Activated CD4-positive, alpha-beta T cell treated with anti-CD3 and anti-CD28 coated beads for 36 hours (primary cell): ENCODE data around the gene GPSM3. TPM values are rescaled to one million over a fixed set of nuclear protein-coding genes. Genes with fewer than 3 reads are reported as not detected.
"Not testable (repeated sequence)": the region's sequence is repeated elsewhere in the genome, so short reads cannot be mapped to it uniquely, and the experiment has no call there.

Experiments
- ATAC-seq: fragments of 200-7000 bp; cut with Tn5 transposase; one replicate; pipeline ENCODE4 v1.10.0; 2021; ENCODE audit warnings: mild to moderate bottlenecking, moderate library complexity
- CTCF ChIA-PET: fragments of 350-600 bp; sonication (Branson Sonifier 250); formaldehyde crosslinking; loops from one replicate; lab custom pipeline; 2021; ENCODE audit warnings: antibody characterized with exemption; lab: Charles Lee
- POLR2A ChIA-PET: fragments of 350-600 bp; sonication (Branson Sonifier 250); formaldehyde crosslinking; loops from one replicate; lab custom pipeline; 2021; ENCODE audit warnings: antibody characterized with exemption, inconsistent platforms; lab: Charles Lee
- DNase-seq: peaks from one replicate; pipeline ENCODE4 v3.0.0-alpha.2; 2020
- H3K27ac Mint-ChIP-seq: one replicate; pipeline ENCODE4 v1.8.0; 2021; ENCODE audit warnings: mixed read lengths
- H3K27me3 Mint-ChIP-seq: one replicate; pipeline ENCODE4 v1.8.0; 2021; ENCODE audit warnings: mixed read lengths
- H3K36me3 Mint-ChIP-seq: one replicate; pipeline ENCODE4 v1.8.0; 2021; ENCODE audit warnings: low read depth, mixed read lengths
- H3K4me1 Mint-ChIP-seq: one replicate; pipeline ENCODE4 v1.8.0; 2021; ENCODE audit warnings: mixed read lengths
- H3K4me3 Mint-ChIP-seq: one replicate; pipeline ENCODE4 v1.8.0; 2021; ENCODE audit warnings: mild to moderate bottlenecking, moderate library complexity, mixed read lengths
- H3K9me3 Mint-ChIP-seq: one replicate; pipeline ENCODE4 v1.8.0; 2021; ENCODE audit warnings: low read depth, mixed read lengths
- intact Hi-C, 2 experiments: fragments of 100-400 bp; cut with DNase I in 1 of 2; cut with micrococcal nuclease in 1 of 2; formaldehyde crosslinking; loops; one replicate each; pipeline versions ENCODE4 v1.14.2 to v1.15.1; 2022 to 2024; cut with DNase I, micrococcal nuclease
- total RNA-seq, 2 experiments: library from RNA; stranded (reverse); gene quantifications; one replicate each; pipeline ENCODE4 v1.2.3, GENCODE V29; 2021

The GPSM3 gene
- total RNA-seq, 2 experiments from 2014 or later = 82.6 to 94.8 TPM

DNA sequence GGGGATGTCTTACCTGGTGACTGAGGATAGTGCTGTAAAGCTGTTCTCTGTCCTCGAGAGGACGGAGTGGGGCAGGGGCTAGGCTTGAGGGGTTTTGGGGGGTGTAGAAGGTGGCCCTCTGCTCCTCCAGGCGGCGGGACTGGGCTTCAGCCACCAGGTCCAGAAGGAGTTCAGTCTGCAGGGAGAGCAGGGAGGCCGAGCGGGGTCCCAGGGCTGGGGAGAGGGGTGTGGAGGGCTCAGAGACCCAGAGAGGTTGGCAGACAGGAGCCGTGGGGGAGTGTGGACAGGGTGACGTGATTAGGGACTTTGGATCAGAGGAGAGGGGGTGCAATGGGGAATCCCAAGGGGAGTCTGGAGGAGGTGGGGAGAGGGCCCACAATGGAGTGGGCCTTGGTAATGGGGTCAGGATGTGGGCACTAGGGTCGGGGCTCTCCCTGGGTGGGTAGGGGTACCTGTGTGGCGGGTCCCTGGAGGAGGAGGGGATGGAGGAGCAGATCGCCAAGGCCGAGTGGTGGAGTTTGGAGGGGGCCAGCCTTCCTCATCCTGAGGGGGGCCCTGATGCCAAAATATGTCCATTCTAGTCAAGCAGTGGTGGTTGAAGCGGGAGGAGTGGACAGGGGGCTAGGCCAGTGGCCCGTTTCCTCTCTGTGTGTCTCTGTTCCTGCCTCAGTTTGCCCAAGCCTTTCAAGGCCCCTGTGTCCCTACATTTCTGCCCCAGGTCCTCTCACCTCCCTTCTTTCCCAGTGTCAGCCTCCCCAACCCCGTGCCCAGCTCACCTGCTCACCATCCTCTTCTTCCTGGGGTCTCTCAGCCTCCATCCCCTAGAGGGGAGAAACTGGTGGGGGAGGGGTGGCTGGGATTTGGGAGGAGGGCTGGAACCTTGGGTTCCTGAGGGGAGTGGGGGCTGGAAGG is 491 bp downstream of the GPSM3 start:
- CTCF ChIA-PET = interaction anchor here (0.9 to 1.6 kb wide), 4 partner anchors 13 to 62 kb away, joined by 3 to 5 read pairs (median 4); partner anchors contain the start of genes FKBPL and PRRT1
- intact Hi-C loops = loop anchor here (10.0 kb wide), 3 partner anchors 217 to 1223 kb away; partner anchors contain the start of genes CUTA (in 1 of the 2), DXO (in 1 of the 2) and PHF1 (in 1 of the 2)

DNA sequence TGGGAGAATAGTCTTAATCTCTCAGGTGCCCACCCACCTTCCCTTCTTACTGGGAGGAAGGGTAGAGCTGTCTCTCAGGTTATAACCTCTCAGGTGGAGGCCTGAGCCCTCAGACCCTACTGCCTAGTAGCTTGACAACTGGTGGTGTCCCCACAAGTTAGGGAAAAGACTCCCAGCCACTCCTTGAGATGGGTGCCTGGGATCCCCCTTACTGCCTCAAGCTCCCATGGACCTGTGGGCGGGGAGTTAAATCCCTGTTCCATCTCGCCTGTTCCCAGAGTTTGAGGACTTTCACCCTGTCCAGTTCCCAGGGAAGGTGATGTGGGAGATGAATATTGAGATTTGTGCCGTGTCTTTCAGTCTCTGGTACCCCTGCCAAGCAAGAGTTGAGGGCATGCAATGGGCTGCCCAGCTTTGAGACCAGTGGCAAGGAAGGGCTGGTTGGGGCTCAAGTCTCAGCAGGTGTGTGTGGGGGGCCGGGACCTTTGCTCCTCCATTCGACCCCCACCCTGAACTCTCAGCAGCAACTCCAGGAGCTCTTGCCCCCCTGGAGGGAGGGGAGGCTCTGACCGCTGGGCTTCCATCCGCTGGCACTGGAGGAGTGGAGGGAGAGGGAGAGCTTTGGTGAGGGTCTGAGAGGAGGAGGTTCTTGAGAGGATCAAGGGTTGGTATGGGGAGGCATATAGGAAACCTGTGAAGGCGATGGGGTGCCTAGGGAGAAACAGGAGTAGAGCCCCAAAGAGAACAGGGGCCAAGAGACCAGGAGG is 1.3 kb downstream of the GPSM3 start:
- intact Hi-C loops = loop anchor here (1.0 to 10.0 kb wide), 5 partner anchors 13 to 1224 kb away; partner anchors contain the start of genes CUTA (in 1 of the 2), DXO (in 1 of the 2), FKBPL (in 1 of the 2) and PHF1 (in 1 of the 2)
- ATAC-seq (no peak), DNase-seq (no peak)
- CTCF ChIA-PET = interaction anchor here (0.6 to 0.7 kb wide), 2 partner anchors 65 to 232 kb away, joined by 3 to 4 read pairs; no protein-coding TSS in a partner anchor
- peak overlapping the region; percentile 95 for H3K4me3 Mint-ChIP-seq
- peak overlapping the region; percentile 96 for H3K27ac Mint-ChIP-seq
- H3K27me3 Mint-ChIP-seq = no peaks in the 10 kb centered on the region
- H3K36me3 Mint-ChIP-seq = peaks cover 39% of the 10 kb centered on the region
- no peaks in the 10 kb centered on the region for H3K9me3 Mint-ChIP-seq
- H3K4me1 Mint-ChIP-seq = peaks cover 60% of the 10 kb centered on the region
- POLR2A ChIA-PET = interaction anchor here (0.7 to 2.6 kb wide), 3 partner anchors 8 to 63 kb away, joined by 3 to 9 read pairs (median 4); partner anchors contain the start of gene ATF6B

More for the DNA sequence above, 491 bp downstream of the GPSM3 start:
- no peaks in the 10 kb centered on the region for H3K27me3 Mint-ChIP-seq
- POLR2A ChIA-PET = interaction anchor here (1.0 to 2.6 kb wide), 2 partner anchors 9 to 64 kb away, joined by 4 to 9 read pairs; partner anchors contain the start of gene ATF6B
- peak overlapping the region; percentile 95 for H3K4me3 Mint-ChIP-seq
- DNase-seq = peak; percentile 47
- peaks cover 31% of the 10 kb centered on the region for H3K36me3 Mint-ChIP-seq
- peaks cover 54% of the 10 kb centered on the region for H3K4me1 Mint-ChIP-seq
- no peaks in the 10 kb centered on the region for H3K9me3 Mint-ChIP-seq
- ATAC-seq = no peak
- peak overlapping the region; percentile 96 for H3K27ac Mint-ChIP-seq

DNA sequence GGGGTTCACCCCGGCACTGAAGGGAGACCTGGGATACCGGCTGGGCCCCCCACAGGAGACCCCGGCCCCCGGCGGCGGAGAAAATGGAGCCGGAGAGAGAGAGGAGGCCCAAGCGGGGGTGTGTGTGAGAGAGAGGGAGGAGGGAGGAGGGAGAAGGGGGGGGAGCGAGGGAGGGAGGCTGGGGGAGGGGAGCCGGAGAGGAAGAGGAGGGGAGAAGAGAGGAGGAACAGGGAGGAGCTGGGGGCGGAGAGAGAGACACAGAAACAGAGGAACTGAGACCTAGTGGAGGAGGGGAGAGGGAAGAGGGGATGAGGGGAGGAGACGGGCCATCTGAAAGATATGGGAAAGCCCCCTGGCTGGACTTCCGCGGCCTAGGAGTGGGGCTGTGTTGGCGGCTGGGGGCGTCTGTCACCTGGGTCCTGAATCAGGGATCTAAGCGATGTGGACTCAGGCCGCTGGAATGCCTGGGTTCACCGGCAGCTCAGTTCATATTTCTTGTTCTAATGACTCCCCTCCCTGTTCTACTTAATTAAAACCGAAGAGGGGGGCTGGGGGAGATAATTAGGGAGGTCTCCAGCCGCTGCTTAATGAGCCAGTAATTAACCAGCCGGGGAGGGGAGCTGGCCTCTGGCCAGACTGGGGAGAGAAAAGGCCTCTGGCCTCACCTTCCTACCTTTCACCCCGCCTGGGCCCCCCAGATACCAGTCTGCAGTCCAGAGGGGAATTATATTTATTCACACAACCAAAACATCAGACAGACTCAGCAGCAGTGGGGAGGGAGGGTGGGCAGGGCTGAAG is 2.2 kb downstream of the GPSM3 start, which contains the start of gene PBX2:
TSS of gene PBX2 (minus strand) at position 149 of the 798 bp plus-strand sequence. CDS start 287 bp downstream, outside the sequence.
- Mint-ChIP-seq H3K9me3 (no peaks in the 10 kb centered on the region), H3K4me3 (peak within 1 kb of the TSS; percentile 95), H3K4me1 (peaks cover 66% of the 10 kb centered on the region), H3K27ac (peak within 1 kb of the TSS; percentile 96), H3K27me3 (no peaks in the 10 kb centered on the region), H3K36me3 (peaks cover 46% of the 10 kb centered on the region)
- ATAC-seq = peak; percentile 58
- ChIA-PET POLR2A (interaction anchor here (0.6 to 0.7 kb wide), 2 partner anchors 13 to 536 kb away, joined by 3 read pairs; no protein-coding TSS in a partner anchor), CTCF (interaction anchor here (0.6 to 0.7 kb wide), 4 partner anchors 11 to 1434 kb away, joined by 3 to 4 read pairs (median 3); no protein-coding TSS in a partner anchor)
- intact Hi-C loops = loop anchor here (1.0 to 10.0 kb wide), 5 partner anchors 12 to 1225 kb away; partner anchors contain the start of genes CUTA (in 1 of the 2), DXO (in 1 of the 2), FKBPL (in 1 of the 2) and PHF1 (in 1 of the 2)
- DNase-seq = peak; percentile 92

DNA sequence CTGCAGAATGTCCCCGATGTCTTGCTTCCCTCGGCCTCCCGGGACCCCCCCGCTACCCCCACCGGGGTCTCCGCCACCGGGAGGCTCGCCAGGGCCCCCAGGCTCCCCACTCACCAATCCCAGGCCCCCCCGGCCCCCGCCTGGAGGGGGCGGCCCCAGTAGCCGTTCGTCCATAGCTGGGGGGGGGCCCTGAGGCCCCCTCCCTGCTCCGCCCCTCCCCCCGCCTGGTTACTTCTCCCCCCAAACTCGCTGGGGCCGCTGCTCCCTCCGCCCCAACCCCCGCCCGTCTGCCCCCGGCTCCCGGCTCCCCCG is 2.7 kb downstream of the GPSM3 start:
- Mint-ChIP-seq H3K27me3 (no peaks in the 10 kb centered on the region), H3K27ac (peak overlapping the region; percentile 91), H3K4me3 (peak overlapping the region; percentile 95), H3K36me3 (peaks cover 46% of the 10 kb centered on the region), H3K9me3 (no peaks in the 10 kb centered on the region), H3K4me1 (peaks cover 60% of the 10 kb centered on the region)
- ChIA-PET CTCF (interaction anchor here (0.6 kb wide), 2 partner anchors 10 to 1433 kb away, joined by 3 read pairs; no protein-coding TSS in a partner anchor), POLR2A (interaction anchor here (0.6 kb wide), 1 partner anchor 536 kb away, joined by 3 read pairs; no protein-coding TSS in a partner anchor)
- DNase-seq (no peak), ATAC-seq (no peak)
- intact Hi-C loops = loop anchor here (1.0 to 10.0 kb wide), 5 partner anchors 11 to 1225 kb away; partner anchors contain the start of genes CUTA (in 1 of the 2), DXO (in 1 of the 2), FKBPL (in 1 of the 2) and PHF1 (in 1 of the 2)

DNA sequence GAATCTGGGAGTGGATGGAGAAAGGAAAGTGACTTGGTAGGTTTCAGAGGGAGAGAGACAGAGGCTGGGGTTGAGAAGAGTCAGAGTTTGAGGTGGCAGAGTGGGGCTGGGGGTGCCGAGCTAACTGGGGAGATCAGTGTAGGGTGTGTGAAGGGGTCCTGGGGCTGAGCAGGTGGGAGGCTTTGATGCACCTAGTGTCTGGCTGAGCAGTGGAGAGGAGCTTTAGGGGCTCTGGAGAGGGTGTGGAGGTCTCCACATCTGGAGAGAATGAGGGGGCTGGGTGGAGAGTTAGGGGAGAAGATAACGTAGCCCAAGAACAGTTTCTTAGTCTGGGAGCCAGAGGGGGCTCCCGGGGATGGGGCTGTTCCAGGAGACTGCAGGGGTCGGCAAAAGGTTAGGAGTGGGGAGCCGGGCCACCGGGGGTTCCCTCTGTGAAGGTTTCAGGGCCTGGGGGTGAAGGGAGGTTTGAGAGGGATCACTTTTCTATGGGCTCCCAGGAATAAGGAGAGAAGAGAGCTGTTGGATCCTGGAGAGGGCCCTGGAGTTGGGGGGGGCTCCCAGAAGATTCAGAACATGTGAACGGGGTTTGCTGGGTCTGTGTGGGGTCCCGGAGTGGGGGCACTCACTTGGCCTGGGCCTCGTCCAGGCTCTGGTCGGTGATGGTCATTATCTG is 3.2 kb downstream of the GPSM3 start:
- Mint-ChIP-seq H3K36me3 (peaks cover 46% of the 10 kb centered on the region), H3K27me3 (no peaks in the 10 kb centered on the region), H3K9me3 (no peaks in the 10 kb centered on the region), H3K4me3 (peak overlapping the region; percentile 95), H3K4me1 (peaks cover 57% of the 10 kb centered on the region), H3K27ac (peak overlapping the region; percentile 91)
- intact Hi-C loops = no loop called here
- ChIA-PET CTCF (interaction anchor here (0.6 kb wide), 2 partner anchors 1083 to 1433 kb away, joined by 3 read pairs; partner anchors contain the start of gene RPS18), POLR2A (interaction anchor here (0.6 to 1.0 kb wide), 2 partner anchors 10 to 595 kb away, joined by 3 read pairs; no protein-coding TSS in a partner anchor)
- DNase-seq = no peak
- ATAC-seq = no peak

DNA sequence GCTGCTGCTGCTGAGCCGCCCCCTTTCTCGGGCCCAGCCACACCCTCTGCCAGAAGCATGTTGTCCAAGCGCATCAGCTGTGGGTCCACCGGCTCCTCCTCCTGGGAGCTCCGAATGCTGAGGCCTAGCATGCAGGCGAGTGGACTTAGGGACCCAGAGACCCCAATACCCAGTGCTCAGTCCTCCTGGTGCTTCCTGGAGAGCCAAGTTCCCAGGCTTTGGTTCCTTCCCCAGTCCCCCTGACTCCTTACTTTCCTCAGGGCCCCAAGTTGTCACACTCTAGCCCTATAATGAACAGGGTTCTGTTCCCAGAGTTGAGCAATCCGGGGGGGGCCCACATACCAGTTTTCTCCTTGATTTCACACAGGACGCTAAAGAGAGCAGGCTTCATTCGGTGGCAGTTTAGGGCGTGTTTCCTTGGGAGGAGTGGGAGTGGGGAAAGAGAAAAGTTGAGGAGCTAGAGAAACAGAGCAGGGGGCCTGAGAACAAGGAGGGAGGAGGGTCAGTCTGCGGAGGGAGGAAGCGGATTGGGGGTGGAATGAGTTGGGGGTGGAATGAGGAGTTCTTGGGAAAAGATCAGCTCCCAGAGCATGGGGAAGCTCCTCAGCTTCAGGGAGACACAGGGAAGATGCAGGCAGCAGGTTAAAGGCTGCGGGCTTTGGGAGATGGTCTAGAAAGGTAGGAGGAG is 3.9 kb downstream of the GPSM3 start:
- ATAC-seq (no peak), DNase-seq (no peak)
- intact Hi-C loops = no loop called here
- H3K36me3 Mint-ChIP-seq = peaks cover 51% of the 10 kb centered on the region
- peaks cover 50% of the 10 kb centered on the region for H3K4me1 Mint-ChIP-seq
- peak overlapping the region; percentile 95 for H3K4me3 Mint-ChIP-seq
- peak overlapping the region; percentile 91 for H3K27ac Mint-ChIP-seq
- H3K27me3 Mint-ChIP-seq = no peaks in the 10 kb centered on the region
- POLR2A ChIA-PET = interaction anchor here (1.0 kb wide), 1 partner anchor 9 kb away, joined by 3 read pairs; no protein-coding TSS in a partner anchor
- CTCF ChIA-PET = interaction anchor here (0.6 kb wide), 1 partner anchor 1084 kb away, joined by 3 read pairs; the partner anchor contains the start of gene RPS18
- H3K9me3 Mint-ChIP-seq = no peaks in the 10 kb centered on the region

DNA sequence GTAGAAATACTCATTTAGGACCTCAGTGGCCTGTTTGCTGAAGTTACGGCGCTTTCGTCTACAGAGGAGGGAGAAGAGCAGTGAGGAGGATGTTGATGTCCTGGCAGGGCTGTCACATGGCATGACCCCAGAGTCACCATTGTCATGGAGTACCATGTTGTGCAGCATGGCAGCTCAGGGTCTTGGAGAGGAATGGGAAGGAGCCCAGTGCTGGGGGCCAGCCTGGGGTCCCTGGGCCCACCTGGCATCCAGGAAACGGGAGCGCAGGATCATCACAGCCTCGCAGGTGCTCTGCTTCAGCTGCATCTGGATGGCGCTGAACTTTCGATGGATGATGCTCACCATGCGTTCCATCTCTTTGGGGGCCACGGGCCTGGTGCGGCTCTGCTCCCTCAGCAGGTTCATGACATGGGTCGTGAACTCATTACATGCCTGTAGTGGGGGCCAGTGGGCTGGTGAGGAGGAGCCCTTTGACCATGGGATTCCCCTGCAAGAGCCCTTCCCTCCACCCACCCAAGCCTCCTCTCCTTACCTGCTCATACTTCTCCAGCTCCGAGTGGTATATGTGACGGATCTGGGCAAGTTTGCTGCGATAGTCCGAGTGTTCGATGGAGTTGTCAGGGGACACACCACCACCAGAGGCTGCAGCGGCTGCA is 4.6 kb downstream of the GPSM3 start:
- Mint-ChIP-seq H3K4me1 (peaks cover 49% of the 10 kb centered on the region), H3K27ac (peak overlapping the region; percentile 91), H3K4me3 (peak overlapping the region; percentile 95), H3K36me3 (peaks cover 56% of the 10 kb centered on the region)
- intact Hi-C loops, CTCF ChIA-PET, POLR2A ChIA-PET, DNase-seq, ATAC-seq, H3K9me3 Mint-ChIP-seq, H3K27me3 Mint-ChIP-seq: not testable (repeated sequence)

DNA sequence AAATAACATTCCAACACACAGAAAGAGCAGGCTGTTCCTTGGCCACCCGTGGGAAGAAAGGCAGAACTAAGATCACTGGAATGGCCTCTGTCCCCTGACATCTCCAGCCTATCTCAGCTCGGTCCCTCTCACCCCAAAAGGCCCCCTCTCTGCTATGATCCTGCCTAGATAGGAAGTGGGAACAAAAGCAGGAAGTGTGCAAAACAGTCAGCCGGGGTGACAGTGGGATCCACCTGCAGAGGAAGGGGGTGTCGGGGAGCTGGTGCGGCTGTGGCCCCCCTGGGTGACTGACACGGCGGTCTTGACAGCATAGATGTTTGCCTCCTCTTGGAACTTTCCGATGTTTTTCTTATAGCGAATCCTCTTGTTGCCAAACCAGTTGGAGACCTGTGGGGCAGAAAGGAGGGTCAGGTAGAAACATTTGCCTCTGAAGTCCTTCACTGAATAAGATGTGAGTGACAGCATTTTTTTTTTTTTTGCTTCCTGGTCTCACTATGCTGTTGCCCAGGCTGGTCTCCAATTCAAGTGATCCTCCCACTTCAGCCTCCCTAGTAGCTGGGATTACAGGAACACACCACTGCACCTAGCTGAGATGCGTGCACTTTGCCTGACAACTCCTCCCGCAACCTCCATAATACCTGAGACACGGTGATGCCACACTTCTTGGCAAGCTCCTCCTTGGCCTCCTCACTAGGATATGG is 5.3 kb downstream of the GPSM3 start:
- ATAC-seq = no peak
- no peaks in the 10 kb centered on the region for H3K27me3 Mint-ChIP-seq
- peaks cover 60% of the 10 kb centered on the region for H3K36me3 Mint-ChIP-seq
- no peak for DNase-seq
- no peaks in the 10 kb centered on the region for H3K9me3 Mint-ChIP-seq
- CTCF ChIA-PET = no interaction called here
- POLR2A ChIA-PET = no interaction called here
- H3K4me1 Mint-ChIP-seq = peaks cover 54% of the 10 kb centered on the region
- H3K4me3 Mint-ChIP-seq = peak overlapping the region; percentile 95
- peak overlapping the region; percentile 87 for H3K27ac Mint-ChIP-seq
- intact Hi-C loops = no loop called here
